T-cell (primary cell): Measurements from ENCODE around the gene TUBGCP3. TPM values are rescaled to one million over a fixed set of nuclear protein-coding genes. Genes with fewer than 3 reads are reported as not detected.

Experiments used
- ATAC-seq, 4 experiments: fragments of 200-7000 bp in 3 of 4; fragments of 150-1000 bp in 1 of 4; cut with Tn5 transposase; replicated peaks in 1 of 4; 1 replicate in 3 of 4; 2 replicates in 1 of 4; pipeline ENCODE4 v1.10.0; 2021; ENCODE audit warnings: moderate library complexity in 3 of 4, mild to moderate bottlenecking in 2 of 4, moderate number of reproducible peaks in 1 of 4
- CTCF ChIA-PET, 2 donors: fragments of 300-600 bp; sonication (Branson Sonifier 250); formaldehyde crosslinking; loops; one replicate each; lab custom pipeline; 2022; ENCODE audit warnings: antibody characterized with exemption in 2 of 2; lab: Charles Lee
- POLR2A ChIA-PET, 2 donors: fragments of 300-600 bp; sonication (Branson Sonifier 250); formaldehyde crosslinking; loops; one replicate each; lab custom pipeline; 2022; ENCODE audit warnings: antibody characterized with exemption in 2 of 2; lab: Charles Lee
- DNase-seq, 35 experiments: peaks; one replicate each; pipeline versions ENCODE4 v3.0.0 to v3.0.0-alpha.2; 2013 to 2023
- H3K27ac ChIP-seq: one replicate; pipeline ENCODE4 v1.5.1; 2013; ENCODE audit warnings: low read length
- H3K27me3 ChIP-seq, 2 experiments: replicated peaks in 1 of 2; 1 replicate in 1 of 2; 2 replicates in 1 of 2; pipeline versions ENCODE4 v1.6.1 to v1.7.0; 2013; ENCODE audit warnings: low read length in 1 of 2, mixed read lengths in 1 of 2; ENCODE audit not compliant: control insufficient read depth in 2 of 2, insufficient read depth in 2 of 2; ENCODE audit errors: extremely low read depth in 1 of 2
- H3K36me3 ChIP-seq, 2 donors: 1 replicate in 1 of 2; 2 replicates in 1 of 2; pipeline versions ENCODE4 v1.6.1 to v1.7.0; 2013; ENCODE audit warnings: low read length in 1 of 2; ENCODE audit not compliant: control insufficient read depth in 2 of 2, insufficient read depth in 1 of 2; ENCODE audit errors: extremely low read depth in 1 of 2
- H3K4me1 ChIP-seq, 2 experiments: 1 replicate in 1 of 2; 2 replicates in 1 of 2; pipeline versions ENCODE4 v1.6.1 to v1.7.0; 2013; ENCODE audit warnings: low read length in 2 of 2, mixed read lengths in 1 of 2; ENCODE audit not compliant: insufficient read depth in 2 of 2, control insufficient read depth in 1 of 2; ENCODE audit errors: extremely low read depth in 1 of 2
- H3K4me3 ChIP-seq, 2 donors: 1 replicate in 1 of 2; 2 replicates in 1 of 2; pipeline versions ENCODE4 v1.5.1 to v1.7.0; 2013; ENCODE audit warnings: mild to moderate bottlenecking in 2 of 2, low read length in 1 of 2, moderate library complexity in 1 of 2; ENCODE audit not compliant: control insufficient read depth in 1 of 2; ENCODE audit errors: extremely low read depth in 1 of 2
- H3K9me3 ChIP-seq: 2 replicates; pipeline ENCODE4 v1.7.0; 2013
- H3K27ac Mint-ChIP-seq, 2 donors: one replicate each; pipeline ENCODE4 v1.8.0; 2020 to 2021; ENCODE audit warnings: mild to moderate bottlenecking in 2 of 2, mixed read lengths in 2 of 2
- H3K27me3 Mint-ChIP-seq, 2 donors: one replicate each; pipeline ENCODE4 v1.8.0; 2021 to 2022; ENCODE audit warnings: mixed read lengths in 2 of 2
- H3K36me3 Mint-ChIP-seq: one replicate; pipeline ENCODE4 v1.8.0; 2021; ENCODE audit warnings: mixed read lengths
- H3K4me1 Mint-ChIP-seq, 3 donors: one replicate each; pipeline ENCODE4 v1.8.0; 2020 to 2022; ENCODE audit warnings: mixed read lengths in 3 of 3, mild to moderate bottlenecking in 1 of 3
- H3K4me3 Mint-ChIP-seq, 3 donors: one replicate each; pipeline ENCODE4 v1.8.0; 2020 to 2022; ENCODE audit warnings: mild to moderate bottlenecking in 3 of 3, mixed read lengths in 3 of 3, moderate library complexity in 3 of 3
- H3K9me3 Mint-ChIP-seq, 3 donors: one replicate each; pipeline ENCODE4 v1.8.0; 2020 to 2022; ENCODE audit warnings: mixed read lengths in 3 of 3
- WGBS: methylation state at CpG from one replicate; pipeline ENCODE4 v1.1.5; 2013; ENCODE audit warnings: missing lambda C conversion rate; ENCODE audit not compliant: insufficient coverage; 5-methylcytosine and 5-hydroxymethylcytosine counted together
- total RNA-seq, 35 experiments: library from RNA in 6 of 35; stranded (reverse) in 6 of 35; fragments of 120-200 nt in 1 of 35; gene quantifications; one replicate each; pipeline versions ENCODE4 v1.2.1 to v1.2.4 and lab custom pipeline; 2013 to 2026

The TUBGCP3 gene
- total RNA-seq, 5 donors from 2014 or later (not counting 1 experiment from before 2014, with no cell fraction given) = 36.2 to 47.2 (median 44.7) TPM

DNA sequence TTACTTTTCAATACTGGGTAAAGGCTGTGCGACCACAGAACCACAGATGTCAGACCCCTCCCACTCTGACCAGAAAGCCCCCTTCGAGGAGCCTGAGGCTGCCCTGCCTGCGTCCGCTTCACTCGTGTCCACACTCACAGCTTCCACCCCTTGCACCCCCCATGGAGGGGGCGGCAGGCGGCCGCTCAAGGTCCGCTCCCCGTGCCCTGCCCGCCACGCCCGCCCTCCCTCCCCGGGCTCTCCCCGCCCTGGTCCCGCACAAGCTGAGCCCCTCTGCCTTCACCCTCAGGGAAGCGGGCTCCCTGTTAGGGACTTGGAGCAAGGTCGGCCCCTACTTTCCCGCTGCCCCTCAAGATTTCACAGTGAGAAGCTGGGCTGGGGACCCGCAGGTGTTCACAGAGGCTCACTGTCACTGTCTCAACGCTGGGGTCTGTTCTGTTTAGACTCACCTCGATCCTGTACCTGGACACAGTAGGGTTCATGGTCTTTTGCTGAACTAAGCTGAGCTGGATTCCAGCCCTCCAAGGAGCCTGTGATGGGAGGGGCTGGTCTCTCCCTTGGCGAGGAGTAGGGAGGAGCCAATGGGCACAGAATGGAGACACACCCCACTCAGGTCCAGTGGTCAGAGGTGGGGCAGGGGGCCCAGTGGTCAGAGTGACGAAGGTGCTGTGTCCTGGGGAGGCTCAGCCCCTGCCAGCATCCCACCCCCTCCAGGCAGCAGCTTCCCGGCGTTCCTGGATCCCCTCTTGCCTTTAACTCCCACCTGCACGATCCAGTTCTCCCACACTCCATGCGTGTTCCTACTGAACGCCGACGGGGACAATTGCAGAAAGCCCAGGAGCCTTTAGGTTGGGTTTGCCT lies 142.3 kb downstream of the TUBGCP3 start:
- Mint-ChIP-seq H3K36me3 (no peaks in the 10 kb centered on the region), H3K4me1 (peaks cover 0 to 6% (median 6%) of the 10 kb centered on the region in 3 donors), H3K9me3 (no peaks in the 10 kb centered on the region), H3K4me3 (no peak overlapping the region), H3K27me3 (peaks cover 15 to 32% of the 10 kb centered on the region in 2 donors), H3K27ac (no peak overlapping the region)
- DNase-seq = peak in 1 of 35 experiments; percentile 22
- H3K27ac ChIP-seq = no peak overlapping the region
- POLR2A ChIA-PET = no interaction called here
- CTCF ChIA-PET = no interaction called here
- H3K4me3 ChIP-seq = no peak overlapping the region
- WGBS = 80% methylated on average over 26 of the region's 31 CpGs
- H3K27me3 ChIP-seq = peaks cover 0 to 53% of the 10 kb centered on the region in 2 experiments
- ATAC-seq = no peak
- no peaks in the 10 kb centered on the region for H3K9me3 ChIP-seq
- H3K4me1 ChIP-seq = peaks cover 0 to 6% of the 10 kb centered on the region in 2 experiments
- no peaks in the 10 kb centered on the region for H3K36me3 ChIP-seq

DNA sequence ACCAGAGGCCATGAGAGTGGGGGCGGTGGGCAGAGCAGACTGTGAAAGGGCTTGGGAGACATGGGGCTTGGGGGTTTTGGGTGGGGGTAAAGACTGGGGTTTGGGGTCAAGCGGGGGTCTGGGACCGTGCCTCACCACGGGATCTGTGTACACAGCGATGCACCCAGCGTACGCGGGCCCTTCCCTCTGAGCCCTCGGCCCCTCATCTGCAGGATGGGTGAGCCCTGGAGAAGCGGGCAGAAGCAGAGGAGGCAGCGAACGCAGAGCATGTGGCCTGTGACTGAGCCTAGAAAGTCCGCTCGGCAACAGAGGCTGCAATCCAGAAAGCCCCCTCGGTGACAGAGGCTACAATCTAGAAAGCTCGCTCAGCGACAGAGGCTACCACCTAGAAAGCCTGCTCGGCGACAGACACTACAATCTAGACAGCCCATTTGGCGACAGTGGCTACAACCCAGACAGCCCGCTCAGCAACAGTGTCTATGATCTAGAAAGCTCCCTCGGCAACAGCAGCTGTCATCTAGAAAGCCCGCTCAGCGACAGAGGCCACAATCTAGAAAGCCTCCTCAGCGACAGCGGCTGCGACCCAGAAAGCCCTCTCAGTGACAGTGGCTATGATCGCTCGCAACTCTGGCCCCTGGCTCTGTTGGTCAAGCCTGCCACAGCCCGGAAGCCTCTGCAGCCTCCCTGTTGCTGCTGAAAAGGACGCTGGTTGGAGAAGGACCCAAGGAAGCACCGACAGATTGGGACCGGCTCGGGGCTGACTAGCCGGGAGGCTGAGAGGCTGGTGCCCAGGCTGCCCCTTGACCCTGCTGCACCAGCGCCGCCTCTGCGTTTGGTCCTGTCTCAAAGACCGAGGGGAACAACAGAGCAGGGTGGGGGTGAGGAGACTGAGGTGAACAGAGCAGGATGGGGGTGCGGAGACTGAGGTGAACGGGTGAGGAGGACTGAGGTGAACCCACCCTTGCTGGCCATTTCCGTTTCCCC lies 143.2 kb downstream of the TUBGCP3 start:
- WGBS = 87% methylated on average over 37 of the region's 42 CpGs
- no peak overlapping the region for H3K27ac Mint-ChIP-seq
- Histone ChIP-seq H3K27ac (no peak overlapping the region), H3K4me1 (peaks cover 0 to 6% of the 10 kb centered on the region in 2 experiments), H3K4me3 (no peak overlapping the region), H3K9me3 (no peaks in the 10 kb centered on the region), H3K36me3 (no peaks in the 10 kb centered on the region), H3K27me3 (peaks cover 0 to 60% of the 10 kb centered on the region in 2 experiments)
- H3K36me3 Mint-ChIP-seq = no peaks in the 10 kb centered on the region
- peak in 1 of 35 experiments; percentile 10 for DNase-seq
- CTCF ChIA-PET = interaction anchor here in 1 of 2 donors (0.6 kb wide), 1 partner anchor 31 kb away, joined by 3 read pairs; no protein-coding TSS in a partner anchor
- ATAC-seq = no peak
- H3K27me3 Mint-ChIP-seq = peaks cover 16 to 41% of the 10 kb centered on the region in 2 donors
- POLR2A ChIA-PET = no interaction called here
- no peak overlapping the region for H3K4me3 Mint-ChIP-seq
- no peaks in the 10 kb centered on the region for H3K9me3 Mint-ChIP-seq
- peaks cover 0 to 6% (median 6%) of the 10 kb centered on the region in 3 donors for H3K4me1 Mint-ChIP-seq

DNA sequence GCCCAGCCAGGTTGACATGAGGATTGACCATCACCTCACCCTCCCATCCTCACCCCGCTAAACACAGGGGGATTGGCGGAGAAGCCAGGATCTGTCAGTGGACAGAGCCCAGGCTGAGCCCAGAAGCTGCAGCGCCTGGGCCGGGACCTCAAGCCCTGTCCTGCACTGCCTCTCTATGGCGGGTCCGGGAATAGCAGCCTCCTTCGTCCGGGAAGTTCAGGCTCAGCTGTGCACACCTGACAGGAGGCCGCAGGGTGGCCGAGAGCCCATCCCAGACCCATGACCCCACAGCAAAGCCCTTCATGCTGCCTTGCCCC lies 144.0 kb downstream of the TUBGCP3 start:
- Mint-ChIP-seq H3K4me3 (no peak overlapping the region), H3K36me3 (no peaks in the 10 kb centered on the region), H3K27me3 (peaks cover 16 to 45% of the 10 kb centered on the region in 2 donors), H3K9me3 (peaks cover 0 to 5% (median 0%) of the 10 kb centered on the region in 3 donors), H3K4me1 (peaks cover 0 to 6% (median 6%) of the 10 kb centered on the region in 3 donors), H3K27ac (no peak overlapping the region)
- Histone ChIP-seq H3K4me1 (peaks cover 0 to 6% of the 10 kb centered on the region in 2 experiments), H3K4me3 (no peak overlapping the region), H3K36me3 (no peaks in the 10 kb centered on the region), H3K27ac (no peak overlapping the region), H3K27me3 (peaks cover 0 to 61% of the 10 kb centered on the region in 2 experiments), H3K9me3 (no peaks in the 10 kb centered on the region)
- WGBS = 1% methylated on average over 10 of the region's 10 CpGs
- POLR2A ChIA-PET = no interaction called here
- ATAC-seq (peak in 2 of 4 experiments; percentile 16 to 31), DNase-seq (peak in 13 of 35 experiments; percentile 7 to 30 (median 13))
- CTCF ChIA-PET = no interaction called here

DNA sequence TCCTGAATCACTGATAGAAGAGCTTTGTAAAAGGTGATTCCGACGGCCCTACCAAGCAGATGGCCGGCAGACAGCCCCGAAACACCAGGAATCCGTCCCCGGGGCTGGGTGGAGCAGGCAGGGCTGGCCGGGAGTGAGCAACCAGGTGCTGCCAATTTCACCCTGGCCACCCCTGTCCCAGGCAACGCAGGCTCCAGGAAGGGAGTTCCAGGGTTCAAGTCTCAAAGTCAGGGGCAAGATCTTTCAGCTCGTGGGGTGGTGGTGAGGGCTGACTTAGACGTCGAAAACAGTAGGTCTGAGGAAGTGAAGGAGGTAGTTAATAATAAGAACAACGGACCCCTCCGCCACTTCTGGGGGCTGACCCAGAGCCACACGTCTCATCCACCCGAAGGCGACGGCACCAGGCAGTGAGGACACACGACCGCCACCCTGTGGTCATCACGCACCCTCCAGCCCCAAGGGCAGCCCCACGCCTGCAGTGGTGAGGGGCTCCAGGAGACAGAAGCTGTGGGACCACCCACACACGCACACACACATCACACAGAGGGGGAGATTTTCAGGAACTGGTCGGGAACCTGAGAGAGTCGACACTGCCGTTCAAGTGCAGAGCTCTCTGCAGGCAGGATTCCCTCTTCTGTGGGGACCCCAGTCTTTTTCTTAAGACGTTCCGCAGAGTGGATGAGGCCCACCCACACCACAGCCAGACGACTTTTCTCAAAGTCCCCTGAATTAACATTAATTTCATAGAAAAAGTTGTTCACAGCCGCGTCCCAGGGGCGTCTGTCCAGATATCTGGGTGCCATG lies 144.6 kb downstream of the TUBGCP3 start:
- ChIA-PET POLR2A (no interaction called here), CTCF (no interaction called here)
- no peaks in the 10 kb centered on the region for H3K36me3 Mint-ChIP-seq
- DNase-seq (peak in 1 of 35 experiments; percentile 22), ATAC-seq (no peak)
- no peak overlapping the region for H3K4me3 Mint-ChIP-seq
- Histone ChIP-seq H3K4me3 (no peak overlapping the region), H3K4me1 (peaks cover 0 to 6% of the 10 kb centered on the region in 2 experiments), H3K27ac (no peak overlapping the region), H3K27me3 (peaks cover 0 to 61% of the 10 kb centered on the region in 2 experiments), H3K36me3 (no peaks in the 10 kb centered on the region), H3K9me3 (no peaks in the 10 kb centered on the region)
- H3K9me3 Mint-ChIP-seq = peaks cover 0 to 6% (median 2%) of the 10 kb centered on the region in 3 donors
- no peak overlapping the region for H3K27ac Mint-ChIP-seq
- H3K4me1 Mint-ChIP-seq = peaks cover 0 to 6% (median 6%) of the 10 kb centered on the region in 3 donors
- H3K27me3 Mint-ChIP-seq = peaks cover 16 to 44% of the 10 kb centered on the region in 2 donors
- 34% methylated on average over 18 of the region's 31 CpGs for WGBS

DNA sequence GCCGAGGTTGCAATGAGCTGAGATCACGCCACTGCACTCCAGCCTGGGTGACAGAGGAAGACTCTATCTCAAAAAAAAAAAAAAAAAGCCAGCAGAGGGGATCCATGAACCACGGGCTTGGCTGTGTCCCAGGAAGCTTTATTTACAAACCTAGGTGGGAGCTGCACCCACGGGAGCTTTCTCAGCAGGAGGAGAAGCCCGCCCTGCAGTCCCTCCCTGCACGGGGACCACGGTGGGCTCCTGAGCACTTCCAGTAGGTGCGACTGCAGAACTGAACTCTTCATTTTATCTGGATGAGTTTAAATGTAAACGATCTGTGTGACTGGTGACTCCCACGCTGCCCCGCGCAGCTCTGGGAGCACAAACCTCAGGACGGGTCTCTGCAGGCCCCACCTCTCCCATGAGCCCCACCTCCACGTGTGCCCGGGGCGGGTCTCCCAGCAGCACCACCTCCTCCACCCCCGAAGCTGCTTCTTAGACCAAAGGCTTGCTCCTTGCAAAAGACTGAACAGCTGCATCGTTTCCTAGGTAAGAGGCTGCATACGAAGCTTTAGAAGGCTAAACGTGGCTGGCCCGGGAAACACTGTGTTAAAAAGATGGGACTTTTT lies 145.4 kb downstream of the TUBGCP3 start:
- no peaks in the 10 kb centered on the region for H3K36me3 Mint-ChIP-seq
- no peaks in the 10 kb centered on the region for H3K36me3 ChIP-seq
- 52% methylated on average over 16 of the region's 21 CpGs for WGBS
- no peak overlapping the region for H3K27ac Mint-ChIP-seq
- no peak overlapping the region for H3K4me3 ChIP-seq
- peaks cover 0 to 12% (median 7%) of the 10 kb centered on the region in 3 donors for H3K9me3 Mint-ChIP-seq
- H3K27me3 ChIP-seq = peaks cover 0 to 57% of the 10 kb centered on the region in 2 experiments
- H3K4me3 Mint-ChIP-seq = no peak overlapping the region
- ChIA-PET POLR2A (no interaction called here), CTCF (no interaction called here)
- no peak for DNase-seq
- no peak for ATAC-seq
- H3K4me1 Mint-ChIP-seq = peaks cover 0 to 6% (median 6%) of the 10 kb centered on the region in 3 donors
- peaks cover 0 to 6% of the 10 kb centered on the region in 2 experiments for H3K4me1 ChIP-seq
- H3K9me3 ChIP-seq = no peaks in the 10 kb centered on the region
- peaks cover 16 to 44% of the 10 kb centered on the region in 2 donors for H3K27me3 Mint-ChIP-seq
- no peak overlapping the region for H3K27ac ChIP-seq
